K562 (cell line): ENCODE results near the gene SEC23IP. TPM values are rescaled to one million over a fixed set of nuclear protein-coding genes. Genes with fewer than 3 reads are reported as not detected.

Experiments used
- ATAC-seq: fragments of 200-7000 bp; cut with Tn5 transposase; 3 replicates; pipeline ENCODE4 v1.9.1; 2020; ENCODE audit warnings: moderate library complexity
- BruUV-seq: library from RNA; stranded (reverse); fragments of 400-500 nt; replicated peaks from 2 replicates; lab custom pipeline; 2021; lab: Mats Ljungman, UMichigan
- CTCF ChIA-PET: fragments of 300-600 bp; formaldehyde crosslinking; extraction: SDS; loops from one replicate; lab custom pipeline; 2021; ENCODE audit warnings: low intra/inter-chr PET ratio; lab: Yijun Ruan, JAX
- POLR2A ChIA-PET: fragments of 300-600, 350-650 bp; sonication (Branson Sonifier 250); formaldehyde crosslinking; extraction: SDS; loops from one replicate; lab custom pipeline; 2021; ENCODE audit warnings: antibody characterized with exemption, inconsistent platforms; lab: Yijun Ruan, JAX
- DNase-seq, 4 experiments: peaks; one replicate each; pipeline versions ENCODE4 v3.0.0 to v3.0.0-alpha.2; 2011 to 2018; ENCODE audit warnings: low spot score in 3 of 4, mixed read lengths in 3 of 4; ENCODE audit errors: extremely low read depth in 1 of 4
- FAIRE-seq: peaks from 2 replicates; lab custom pipeline; 2011; peaks lifted over from hg19 to GRCh38; lab: Jason Lieb, UNC
- H2AFZ ChIP-seq: 2 replicates; pipeline ENCODE4 v1.6.0; 2011; ENCODE audit warnings: low read depth, low read length, control low read depth, inconsistent platforms
- H3K27ac ChIP-seq: fragments of 200-600 bp; 3 replicates; pipeline ENCODE4 v1.8.0; 2011; ENCODE audit warnings: low read depth, mild to moderate bottlenecking, control low read depth, inconsistent platforms, low read length, moderate library complexity, mixed read lengths; ENCODE audit errors: extremely low read depth
- H3K27me3 ChIP-seq, 2 experiments: fragments of 300-600 bp in 1 of 2; 2 replicates in 1 of 2; 3 replicates in 1 of 2; pipeline versions ENCODE4 v1.6.0 to v1.8.0; 2011; ENCODE audit warnings: inconsistent platforms in 2 of 2, low read length in 2 of 2, mild to moderate bottlenecking in 1 of 2, mixed read lengths in 1 of 2, moderate library complexity in 1 of 2; ENCODE audit not compliant: control insufficient read depth in 2 of 2, insufficient read depth in 2 of 2
- H3K36me3 ChIP-seq: fragments of 300-600 bp; 3 replicates; pipeline ENCODE4 v1.8.0; 2011; ENCODE audit warnings: mild to moderate bottlenecking, low read length, inconsistent platforms; ENCODE audit not compliant: control insufficient read depth, insufficient read depth
- H3K4me1 ChIP-seq, 2 experiments: fragments of 200-600 bp in 1 of 2; replicated peaks in 1 of 2; 2 replicates in 1 of 2; 3 replicates in 1 of 2; pipeline versions ENCODE4 v1.5.1 to v1.8.0; 2011; ENCODE audit warnings: inconsistent platforms in 2 of 2, low read length in 2 of 2, mild to moderate bottlenecking in 1 of 2, mixed read lengths in 1 of 2, moderate library complexity in 1 of 2; ENCODE audit not compliant: control insufficient read depth in 2 of 2, insufficient read depth in 2 of 2
- H3K4me2 ChIP-seq: 2 replicates; pipeline ENCODE4 v1.6.1; 2011; ENCODE audit warnings: low read length, control low read depth, inconsistent platforms, mixed read lengths; ENCODE audit not compliant: insufficient read depth
- H3K4me3 ChIP-seq: fragments of 200-600 bp; sonication (generic), shearing (Covaris generic); 2 replicates; pipeline ENCODE4 v1.5.1; 2016; ENCODE audit warnings: control low read depth, inconsistent platforms
- H3K79me2 ChIP-seq: fragments of 200-600 bp; 3 replicates; pipeline ENCODE4 v1.8.0; 2011; ENCODE audit warnings: low read length, inconsistent platforms; ENCODE audit not compliant: control insufficient read depth, insufficient read depth
- H3K9ac ChIP-seq, 2 experiments: 2 replicates each; pipeline versions ENCODE4 v1.6.0 to v1.6.1; 2011; ENCODE audit warnings: low read depth in 2 of 2, low read length in 2 of 2, control low read depth in 1 of 2, inconsistent platforms in 1 of 2, mild to moderate bottlenecking in 1 of 2, mixed read lengths in 1 of 2; ENCODE audit not compliant: insufficient read depth in 1 of 2
- H3K9me1 ChIP-seq: one replicate; pipeline ENCODE4 v1.6.0; 2011; ENCODE audit warnings: inconsistent platforms, mild to moderate bottlenecking, low read length, moderate library complexity; ENCODE audit not compliant: control insufficient read depth, insufficient read depth
- H3K9me3 ChIP-seq: replicated peaks from 2 replicates; pipeline ENCODE4 v1.5.1; 2011; ENCODE audit warnings: low read depth, low read length, inconsistent platforms; ENCODE audit not compliant: control insufficient read depth, insufficient read depth
- H4K20me1 ChIP-seq: replicated peaks from 2 replicates; pipeline ENCODE4 v1.6.1; 2011; ENCODE audit warnings: low read length, inconsistent platforms, mixed read lengths; ENCODE audit not compliant: control insufficient read depth, insufficient read depth
- BACH1 ChIP-seq: fragments of 200-800 bp; sonication (Bioruptor generic); IDR thresholded peaks from 2 replicates; pipeline ENCODE4 v1.6.1; 2016; ENCODE audit warnings: missing genetic modification characterization, missing compliant biosample characterization
- E2F3 ChIP-seq: fragments of 250-450 bp; sonication (Bioruptor Pico); IDR thresholded peaks from 2 replicates; pipeline ENCODE4 v1.4.0; 2020; ENCODE audit warnings: mild to moderate bottlenecking
- FOXA3 ChIP-seq, 2 experiments: fragments of 450-650 bp in 1 of 2; sonication (generic) in 1 of 2; formaldehyde crosslinking; IDR thresholded peaks in 1 of 2; conservative IDR thresholded peaks in 1 of 2; 2 replicates each; pipeline versions ENCODE4 v1.4.0 to v1.8.0; 2020 to 2022; ENCODE audit warnings: mild to moderate bottlenecking in 2 of 2, missing genetic modification reagents in 1 of 2
- HDAC1 ChIP-seq, 2 experiments: fragments of 450-650 bp; IDR thresholded peaks; 2 replicates each; pipeline ENCODE4 v1.6.1; 2016 to 2017; ENCODE audit warnings: inconsistent platforms in 1 of 2, mild to moderate bottlenecking in 1 of 2, moderate library complexity in 1 of 2
- HDAC3 ChIP-seq: fragments of 450-650 bp; IDR thresholded peaks from 2 replicates; pipeline ENCODE4 v1.6.1; 2018; ENCODE audit warnings: borderline replicate concordance, mild to moderate bottlenecking, moderate library complexity; ENCODE audit not compliant: partially characterized antibody
- HNRNPH1 ChIP-seq: fragments of 200-400 bp; formaldehyde crosslinking; optimal IDR thresholded peaks from 2 replicates; pipeline ENCODE3; 2017; ENCODE audit warnings: low read depth, mild to moderate bottlenecking, low read length, moderate library complexity
- PHF8 ChIP-seq: fragments of 200-600 bp; sonication (generic); IDR thresholded peaks from 2 replicates; pipeline ENCODE4 v1.6.1; 2012; ENCODE audit warnings: mixed run types, mild to moderate bottlenecking, inconsistent platforms, low read length, moderate library complexity, borderline replicate concordance
- PURB ChIP-seq: sonication (generic); formaldehyde crosslinking; IDR thresholded peaks from 2 replicates; pipeline ENCODE4 v1.9.0; 2021; ENCODE audit warnings: low read depth, mild to moderate bottlenecking, missing genetic modification reagents
- SAFB ChIP-seq: fragments of 200-400 bp; formaldehyde crosslinking; IDR thresholded peaks from 2 replicates; pipeline ENCODE4 v1.6.1; 2017; ENCODE audit warnings: low read depth, low read length, borderline replicate concordance
- ZBED1 ChIP-seq: IDR thresholded peaks from 2 replicates; pipeline ENCODE4 v1.6.1; 2014
- ZBTB2 ChIP-seq: fragments of 450-650 bp; IDR thresholded peaks from 2 replicates; pipeline ENCODE4 v1.6.1; 2016; ENCODE audit warnings: antibody characterized with exemption
- ZBTB26 ChIP-seq: fragments of 450-650 bp; formaldehyde crosslinking; IDR thresholded peaks from 2 replicates; pipeline ENCODE4 v1.4.0; 2022; ENCODE audit warnings: missing genetic modification characterization
- ZNF707 ChIP-seq: fragments of 250-450 bp; sonication (Bioruptor Pico); conservative IDR thresholded peaks from 2 replicates; pipeline ENCODE4 v1.8.0; 2022; ENCODE audit warnings: inconsistent platforms, mild to moderate bottlenecking, moderate library complexity
- ZNF830 ChIP-seq: fragments of 250-450 bp; sonication (Bioruptor Pico); IDR thresholded peaks from 2 replicates; pipeline ENCODE4 v1.5.0; 2021; ENCODE audit warnings: mild to moderate bottlenecking
- WGBS: fragments of 100-300 bp; shearing (Covaris generic); methylation state at CpG from one replicate; pipeline ENCODE4 v1.1.6; 2016; ENCODE audit warnings: low coverage, mixed read lengths; ENCODE audit not compliant: insufficient coverage; ENCODE audit errors: missing lambda C conversion rate; 5-methylcytosine and 5-hydroxymethylcytosine counted together
- in situ Hi-C: fragments of 300-500 bp; cut with MboI; formaldehyde crosslinking; loops from 4 replicates; pipeline ENCODE4 v1.15.0; 2018; ENCODE audit warnings: inconsistent platforms, mixed read lengths
- intact Hi-C: fragments of 100-400 bp; cut with micrococcal nuclease; formaldehyde crosslinking; loops from 2 replicates; pipeline ENCODE4 v1.14.2; 2022
- polyA plus RNA-seq, 8 experiments: library from polyadenylated mRNA; depleted of rRNA in 4 of 8; stranded (reverse) in 5 of 8; unstranded in 3 of 8; fragments of >200 nt; fragmentation: Nextera tagmentation in 2 of 8; fragmentation: Illumina TruSeq in 1 of 8; extraction: Ambion mirVana in 2 of 8; extraction: Trizol in 1 of 8; gene quantifications; 2 replicates each; pipeline versions ENCODE4 v1.2.1 to v1.2.3, GENCODE V29; 2011 to 2014; ENCODE audit warnings: inconsistent platforms in 1 of 8, missing spikeins in 1 of 8
- total RNA-seq, 7 experiments: library from RNA; depleted of rRNA in 6 of 7; stranded (reverse); fragments of >200 nt in 6 of 7; fragmentation: Illumina TruSeq in 2 of 7; extraction: Trizol in 2 of 7; gene quantifications; 2 replicates each; pipeline versions ENCODE4 v1.2.1 to v1.2.3, GENCODE V29; 2011 to 2021; ENCODE audit warnings: low replicate concordance in 1 of 7

The SEC23IP gene
- total and polyA plus RNA-seq, 9 of the 15 experiments (the other 6 are each of a cell fraction or from before 2014, with no cell fraction given): 15.8 to 38.4 (median 22.5) TPM

GRCh38 chr10:119893074-119893473, 544 bp downstream of the SEC23IP start:
- Histone ChIP-seq H3K9me1 (no peaks in the 10 kb centered on the region), H3K27me3 (no peaks in the 10 kb centered on the region), H2AFZ (peak overlapping the region; percentile 98), H3K4me3 (peak overlapping the region; percentile 67), H3K4me2 (peak overlapping the region; percentile 93), H3K9me3 (peaks cover 1% of the 10 kb centered on the region; the same call in 1 of the 2 replicates), H3K36me3 (peaks cover 32% of the 10 kb centered on the region), H3K9ac (peak overlapping the region; percentile 91 to 94), H3K27ac (peak overlapping the region; percentile 68), H4K20me1 (peaks cover 6% of the 10 kb centered on the region; the same call in 1 of the 2 replicates), H3K79me2 (peaks cover 56% of the 10 kb centered on the region), H3K4me1 (peaks cover 0 to 16% of the 10 kb centered on the region in 2 experiments; a peak in 3 of 5 replicates)
- ATAC-seq: peak; percentile 33
- in situ Hi-C loops: no loop called here
- intact Hi-C loops: loop anchor here (2.0 kb wide), 1 partner anchor 20 kb away; the partner anchor contains the start of gene MCMBP
- BruUV-seq: no TSS peak
- no peak for FAIRE-seq
- ChIA-PET POLR2A (interaction anchor here (0.6 to 1.3 kb wide), 5 partner anchors 13 to 299 kb away, joined by 3 to 9 read pairs (median 4); partner anchors contain the start of gene MCMBP), CTCF (no interaction called here)
- no peak for DNase-seq
- 0% methylated on average over 6 of the region's 9 CpGs for WGBS
- TF ChIP-seq PURB (CRISPR knock-in tag) (no peak), HDAC1 (IDR thresholded peaks at IDR 0.05) (no peak), HNRNPH1 (no peak), ZNF830 (no peak), ZNF707 (CRISPR knock-in tag) (no peak), ZBED1 (no peak), PHF8 (no peak), ZBTB2 (no peak), FOXA3 (CRISPR knock-in tag; conservative IDR thresholded peaks at IDR 0.05 in 1 of 2, IDR thresholded peaks at IDR 0.05 in 1 of 2) (no peak), ZBTB26 (CRISPR knock-in tag) (no peak), E2F3 (CRISPR knock-in tag) (no peak), SAFB (no peak), BACH1 (tag) (no peak), HDAC3 (no peak)
